Myocyte (in vitro differentiated cells): ENCODE measurements around the gene TTC36. TPM values are rescaled to one million over a fixed set of nuclear protein-coding genes. Genes with fewer than 3 reads are reported as not detected.

Experiments
- total RNA-seq: library from RNA; depleted of rRNA; stranded (reverse); fragments of >200 nt; gene quantifications from 2 replicates; pipeline ENCODE4 v1.2.3, GENCODE V29; 2014

Gene TTC36
- total RNA-seq, 1 donor from 2014 or later, result 3.8 TPM

Other genes with a start within 250 kb of the TTC36 start
- gene CD3E, start 222.7 kb upstream of the TTC36 start, total RNA-seq, result not detected in 2 replicates
- not detected in 2 replicates for gene CD3D, start 184.8 kb upstream of the TTC36 start, total RNA-seq
- gene CD3G, start 183.1 kb upstream of the TTC36 start, total RNA-seq, result not detected in 2 replicates
- gene UBE4A, start 167.9 kb upstream of the TTC36 start, total RNA-seq, result 45.0 and 45.6 TPM in 2 replicates
- gene ATP5MG, start 125.9 kb upstream of the TTC36 start, total RNA-seq, result 41.3 and 45.2 TPM in 2 replicates
- 19.3 and 25.0 TPM in 2 replicates for gene KMT2A, start 91.0 kb upstream of the TTC36 start, total RNA-seq
- 15.6 and 22.3 TPM in 2 replicates for gene TMEM25, start 3.7 kb downstream of the TTC36 start, total RNA-seq
- 26.0 and 41.3 TPM in 2 replicates for gene IFT46, start 38.5 kb downstream of the TTC36 start, total RNA-seq
- 110 and 132 TPM in 2 replicates for gene ARCN1, start 44.9 kb downstream of the TTC36 start, total RNA-seq
- gene PHLDB1, start 80.1 kb downstream of the TTC36 start, total RNA-seq, result 135 and 173 TPM in 2 replicates
- gene TREH, start 152.2 kb downstream of the TTC36 start, total RNA-seq, result not detected in 2 replicates